ENCODE measurements around the gene CIC. TPM values are rescaled to one million over a fixed set of nuclear protein-coding genes. Genes with fewer than 3 reads are reported as not detected.

The CIC gene
- total and polyA plus RNA-seq, 2 of the 13 experiments (the other 11 are each of a cell fraction or from before 2014, with no cell fraction given), result 5.9 to 8.0 TPM

GRCh38 chr19:42281827-42282762 is 13.0 kb downstream of the CIC start (continued):
- TF ChIP-seq PREB (CRISPR knock-in tag; IDR thresholded peaks at IDR 0.05), result no peak
- no peak for TF ChIP-seq AHR (CRISPR knock-in tag; IDR thresholded peaks at IDR 0.05)
- TF ChIP-seq ZNF772 (CRISPR knock-in tag; IDR thresholded peaks at IDR 0.05), result no peak
- TF ChIP-seq PHF20 (CRISPR knock-in tag; IDR thresholded peaks at IDR 0.05), result no peak
- TF ChIP-seq BRD4 (CRISPR knock-in tag; IDR thresholded peaks at IDR 0.05), result no peak
- 0 out of 2 replicates have a peak, but pooled peaks have one; percentile 48 for TF ChIP-seq MEF2D (CRISPR knock-in tag; IDR thresholded peaks at IDR 0.05)
- TF ChIP-seq POGZ (CRISPR knock-in tag; IDR thresholded peaks at IDR 0.05), result peak; percentile 47; the same call in 1 of the 2 replicates
- no peak for TF ChIP-seq PAWR (CRISPR knock-in tag; IDR thresholded peaks at IDR 0.05; ENCODE audit: borderline replicate concordance)
- TF ChIP-seq ATF7 (IDR thresholded peaks at IDR 0.05), result no peak
- peak; percentile 26; the same call in 1 of the 2 replicates for TF ChIP-seq ATF7 (CRISPR knock-in tag; IDR thresholded peaks at IDR 0.05)
- no peak for TF ChIP-seq ZNF318 (CRISPR knock-in tag; IDR thresholded peaks at IDR 0.05)
- peak; percentile 95 for TF ChIP-seq FOSL2 (CRISPR knock-in tag; IDR thresholded peaks at IDR 0.05)
- no peak for TF ChIP-seq RNF2 (conservative IDR thresholded peaks at IDR 0.05; ENCODE audit: low read depth)
- TF ChIP-seq KDM6A (CRISPR knock-in tag; IDR thresholded peaks at IDR 0.05; ENCODE audit: low read depth), result 0 out of 2 replicates have a peak, but pooled peaks have one; percentile 3
- TF ChIP-seq CENPBD1 (CRISPR knock-in tag; IDR thresholded peaks at IDR 0.05; ENCODE audit: borderline replicate concordance, low read depth), result no peak
